Osteoblast (primary cell): Measurements from ENCODE around the gene CCDC50. TPM values are rescaled to one million over a fixed set of nuclear protein-coding genes. Genes with fewer than 3 reads are reported as not detected.

ENCODE experiments used
- DNase-seq: peaks from one replicate; pipeline ENCODE4 v3.0.0; 2011; ENCODE audit warnings: low spot score, mixed read lengths; ENCODE audit not compliant: insufficient read length; ENCODE audit errors: missing footprints
- H2AFZ ChIP-seq: 2 replicates; pipeline ENCODE4 v1.6.0; 2011; ENCODE audit warnings: mild to moderate bottlenecking, low read length
- H3K27ac ChIP-seq: 2 replicates; pipeline ENCODE4 v1.5.1; 2011; ENCODE audit warnings: mild to moderate bottlenecking, low read depth, low read length, moderate library complexity
- H3K27me3 ChIP-seq: 2 replicates; pipeline ENCODE4 v1.6.0; 2012; ENCODE audit warnings: mild to moderate bottlenecking, control low read depth, inconsistent platforms, low read length, moderate library complexity; ENCODE audit not compliant: insufficient read depth
- H3K36me3 ChIP-seq: 2 replicates; pipeline ENCODE4 v1.5.1; 2011; ENCODE audit warnings: mild to moderate bottlenecking, low read length, control low read depth, moderate library complexity; ENCODE audit not compliant: insufficient read depth
- H3K4me1 ChIP-seq: 2 replicates; pipeline ENCODE4 v1.5.1; 2011; ENCODE audit warnings: mild to moderate bottlenecking, low read length, control low read depth, moderate library complexity; ENCODE audit not compliant: insufficient read depth
- H3K4me2 ChIP-seq: 2 replicates; pipeline ENCODE4 v1.6.0; 2011; ENCODE audit warnings: mild to moderate bottlenecking, low read length; ENCODE audit not compliant: insufficient read depth
- H3K4me3 ChIP-seq: fragments of 200-600 bp; sonication (generic); 3 replicates; pipeline ENCODE4 v1.5.1; 2012; ENCODE audit warnings: mild to moderate bottlenecking, low read length, inconsistent platforms; ENCODE audit not compliant: insufficient read depth
- H3K79me2 ChIP-seq: 2 replicates; pipeline ENCODE4 v1.6.0; 2012; ENCODE audit warnings: mild to moderate bottlenecking, low read length, control low read depth, inconsistent platforms; ENCODE audit not compliant: insufficient read depth
- H3K9me3 ChIP-seq: 2 replicates; pipeline ENCODE4 v1.5.1; 2011; ENCODE audit warnings: low read depth, low read length, control low read depth
- H4K20me1 ChIP-seq: 2 replicates; pipeline ENCODE4 v1.6.0; 2012; ENCODE audit warnings: mild to moderate bottlenecking, low read length, control low read depth; ENCODE audit not compliant: insufficient read depth
- CTCF ChIP-seq: IDR thresholded peaks from 2 replicates; pipeline ENCODE4 v1.5.1; 2011; ENCODE audit warnings: mild to moderate bottlenecking, low read depth, low read length, moderate library complexity; ENCODE audit errors: extremely low read depth
- total RNA-seq: library from RNA; depleted of rRNA; stranded (reverse); fragments of >200 nt; gene quantifications from 2 replicates; pipeline ENCODE4 v1.2.3, GENCODE V29; 2012

The CCDC50 gene
- total RNA-seq, 1 donor = 78.2 TPM

DNA sequence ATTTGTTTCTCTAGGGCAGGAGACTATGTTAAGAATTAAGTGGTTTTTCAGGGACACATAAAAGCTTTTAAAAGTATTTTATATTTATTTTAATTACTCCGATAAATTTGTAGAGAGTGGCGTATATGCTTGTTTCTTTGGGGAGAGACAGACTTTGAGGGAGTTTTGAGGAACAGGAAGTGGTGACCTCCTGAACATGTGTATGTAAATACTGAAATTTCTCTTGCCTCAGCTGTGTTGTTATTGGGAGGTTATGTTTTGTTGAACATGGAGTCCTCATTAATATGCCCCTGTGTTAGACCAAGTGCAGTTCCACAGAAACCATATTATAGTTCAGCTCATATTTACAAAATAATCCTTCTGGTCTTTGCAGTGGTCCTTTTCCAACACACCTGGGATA is 42.9 kb downstream of the CCDC50 start:
- peaks cover 25% of the 10 kb centered on the region for H3K36me3 ChIP-seq
- no peak for TF ChIP-seq CTCF

GRCh38 chr3:191373327-191373726 is 44.1 kb downstream of the CCDC50 start:
- peaks cover 39% of the 10 kb centered on the region for H3K4me1 ChIP-seq
- DNase-seq = no peak
- no peak for TF ChIP-seq CTCF
- H3K27ac ChIP-seq = peak overlapping the region; percentile 23
- no peaks in the 10 kb centered on the region for H3K27me3 ChIP-seq
- no peaks in the 10 kb centered on the region for H3K9me3 ChIP-seq
- H3K36me3 ChIP-seq = peaks cover 25% of the 10 kb centered on the region
- H4K20me1 ChIP-seq = no peaks in the 10 kb centered on the region
- no peak overlapping the region for H3K4me2 ChIP-seq
- H3K4me3 ChIP-seq = no peak overlapping the region
- H2AFZ ChIP-seq = no peak overlapping the region
- H3K79me2 ChIP-seq = peaks cover 24% of the 10 kb centered on the region

More for the DNA sequence above, 42.9 kb downstream of the CCDC50 start:
- Histone ChIP-seq H3K9me3 (no peaks in the 10 kb centered on the region), H3K4me3 (no peak overlapping the region), H3K4me2 (no peak overlapping the region), H4K20me1 (no peaks in the 10 kb centered on the region), H3K4me1 (peaks cover 27% of the 10 kb centered on the region), H3K27ac (no peak overlapping the region), H2AFZ (no peak overlapping the region), H3K79me2 (peaks cover 16% of the 10 kb centered on the region), H3K27me3 (no peaks in the 10 kb centered on the region)
- DNase-seq = no peak

- Histone ChIP-seq H3K9me3 (no peaks in the 10 kb centered on the region), H3K27ac (peak overlapping the region; percentile 84), H2AFZ (peak overlapping the region; percentile 48), H3K4me3 (peak overlapping the region; percentile 26), H3K27me3 (no peaks in the 10 kb centered on the region), H3K79me2 (peaks cover 29% of the 10 kb centered on the region), H3K4me2 (peak overlapping the region; percentile 69), H4K20me1 (no peaks in the 10 kb centered on the region), H3K4me1 (peaks cover 51% of the 10 kb centered on the region), H3K36me3 (peaks cover 29% of the 10 kb centered on the region)
- peak; percentile 36 for DNase-seq
- no peak for TF ChIP-seq CTCF
Observed at GRCh38 chr3:191376516-191377141, 47.4 kb downstream of the CCDC50 start.

DNA sequence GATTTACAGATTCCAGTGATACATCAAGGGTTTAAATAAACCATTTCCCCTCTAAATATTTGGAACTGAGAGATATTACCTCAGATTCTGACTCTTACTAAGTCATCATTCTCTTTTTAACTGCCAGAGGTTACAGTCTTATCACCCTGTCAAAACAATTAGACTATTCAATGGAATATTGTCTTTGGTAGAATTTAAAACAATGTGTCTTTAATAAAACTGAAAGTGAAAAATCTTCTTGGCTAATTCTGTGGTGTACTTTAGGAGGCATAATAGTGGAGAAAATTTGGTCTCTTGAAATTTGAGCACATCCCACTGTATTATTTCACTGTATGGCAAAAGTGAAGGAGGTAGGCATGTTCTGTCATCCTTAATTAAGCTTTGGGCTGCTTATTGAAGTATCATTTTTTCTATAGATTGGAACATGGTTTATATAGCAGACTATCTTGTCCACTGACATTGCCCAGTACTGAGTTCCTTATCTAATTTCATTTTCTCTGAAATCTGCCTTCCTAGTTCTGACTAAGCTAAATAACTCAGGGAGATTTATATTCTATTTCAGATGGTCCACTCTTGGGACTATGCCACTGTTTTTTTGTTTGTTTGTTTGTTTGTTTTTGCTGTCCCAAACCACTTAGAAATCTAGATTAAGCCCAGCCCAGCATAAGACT is 49.1 kb downstream of the CCDC50 start:
- peaks cover 44% of the 10 kb centered on the region for H3K36me3 ChIP-seq
- no peak for DNase-seq
- no peaks in the 10 kb centered on the region for H3K9me3 ChIP-seq
- no peak overlapping the region for H3K4me3 ChIP-seq
- no peak for TF ChIP-seq CTCF
- peaks cover 52% of the 10 kb centered on the region for H3K4me1 ChIP-seq
- H3K27me3 ChIP-seq = no peaks in the 10 kb centered on the region
- H3K27ac ChIP-seq = peak overlapping the region; percentile 84
- no peak overlapping the region for H2AFZ ChIP-seq
- peak overlapping the region; percentile 33 for H3K4me2 ChIP-seq
- H3K79me2 ChIP-seq = peaks cover 24% of the 10 kb centered on the region
- H4K20me1 ChIP-seq = no peaks in the 10 kb centered on the region
